GM12891 (cell line): ENCODE measurements around the gene MEI4.

Source experiments
- POLR2A ChIP-seq: IDR thresholded peaks from 2 replicates; pipeline ENCODE4 v1.6.1; 2011; ENCODE audit warnings: low read depth, low read length, control low read depth
- POLR2AphosphoS5 ChIP-seq: IDR thresholded peaks from 2 replicates; pipeline ENCODE4 v1.6.1; 2011; ENCODE audit warnings: low read depth, low read length, control low read depth

DNA sequence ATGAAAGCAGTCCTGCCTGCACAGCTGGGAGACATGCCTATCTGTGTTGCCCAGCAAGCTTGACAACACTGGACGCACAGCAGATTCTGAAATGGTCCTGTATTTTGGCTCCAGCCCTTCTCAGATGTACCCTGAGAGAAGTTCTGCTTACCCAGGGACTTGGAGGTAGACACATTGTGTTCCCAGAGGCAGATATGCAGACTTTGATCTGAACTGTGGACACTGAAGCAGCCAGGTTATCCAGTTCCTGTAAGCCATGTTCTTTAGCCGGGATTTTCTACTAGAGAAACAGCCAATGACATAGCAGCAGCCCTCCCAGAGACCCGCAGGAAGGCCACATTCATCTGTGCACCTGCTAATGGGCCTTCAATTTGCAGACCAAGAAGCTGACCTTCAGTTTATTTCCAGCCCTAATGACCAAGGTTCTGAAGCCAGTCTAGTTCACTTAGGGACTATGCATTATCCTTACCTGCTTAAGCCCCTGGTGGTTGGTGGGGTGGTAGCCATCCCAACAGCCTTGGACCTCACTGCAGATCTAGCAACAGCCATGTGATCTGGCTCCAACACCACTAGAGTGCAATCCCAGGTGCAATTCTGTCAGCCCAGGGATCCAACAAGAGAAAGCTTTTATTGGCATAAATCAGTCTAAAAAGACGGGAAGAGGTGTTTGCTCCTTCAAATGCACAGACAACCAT, 134.2 kb downstream of the MEI4 start:
- TF ChIP-seq POLR2A, result no peak
- no peak for TF ChIP-seq POLR2AphosphoS5
